HEK293 (cell line): ENCODE results near the gene EDA.

ENCODE experiments used
- CTCF ChIA-PET: fragments of 350-600 bp; formaldehyde crosslinking; extraction: SDS; loops from one replicate; lab custom pipeline; 2021; ENCODE audit warnings: antibody characterized with exemption; lab: Yijun Ruan, JAX
- POLR2A ChIA-PET: fragments of 300-600 bp; formaldehyde crosslinking; extraction: SDS; loops from one replicate; lab custom pipeline; 2020; ENCODE audit warnings: antibody characterized with exemption, inconsistent platforms; lab: Yijun Ruan, JAX
- H3K27ac ChIP-seq: fragments of 200-500 bp; sonication (Bioruptor generic); 2 replicates; pipeline ENCODE4 v1.5.1; 2014; ENCODE audit warnings: low read depth, low read length, control low read depth, inconsistent platforms; ENCODE audit errors: extremely low read depth
- H3K36me3 ChIP-seq, 2 experiments: fragments of 200-500 bp in 1 of 2; sonication (Bioruptor generic) in 1 of 2; 1 replicate in 1 of 2; 2 replicates in 1 of 2; pipeline ENCODE4 v1.5.1; 2014 to 2017; ENCODE audit warnings: inconsistent platforms in 2 of 2, low read length in 2 of 2; ENCODE audit not compliant: control insufficient read depth in 2 of 2, insufficient read depth in 1 of 2
- H3K4me1 ChIP-seq: fragments of 200-500 bp; sonication (Bioruptor generic); 2 replicates; pipeline ENCODE4 v1.5.1; 2014; ENCODE audit warnings: mild to moderate bottlenecking, low read length, inconsistent platforms; ENCODE audit not compliant: control insufficient read depth, insufficient read depth
- H3K4me3 ChIP-seq: 2 replicates; pipeline ENCODE4 v1.5.1; 2011; ENCODE audit warnings: low read depth, mild to moderate bottlenecking, control low read depth, low read length, moderate library complexity
- H3K9me3 ChIP-seq: fragments of 200-500 bp; sonication (Bioruptor generic); 2 replicates; pipeline ENCODE4 v1.5.1; 2014; ENCODE audit warnings: low read depth, low read length, inconsistent platforms; ENCODE audit not compliant: control insufficient read depth, insufficient read depth
- EGR2 ChIP-seq: fragments of 450-650 bp; formaldehyde crosslinking; IDR thresholded peaks from 2 replicates; pipeline ENCODE4 v1.5.1; 2016; ENCODE audit warnings: low read depth, missing biosample characterization, missing genetic modification characterization
- KLF1 ChIP-seq: fragments of 450-650 bp; formaldehyde crosslinking; IDR thresholded peaks from 2 replicates; pipeline ENCODE4 v1.5.1; 2016; ENCODE audit warnings: missing biosample characterization, missing genetic modification characterization
- MYNN ChIP-seq: fragments of 450-650 bp; formaldehyde crosslinking; IDR thresholded peaks from 2 replicates; pipeline ENCODE4 v1.5.1; 2016; ENCODE audit warnings: missing biosample characterization, missing genetic modification characterization, borderline replicate concordance
- MZF1 ChIP-seq: fragments of 450-650 bp; formaldehyde crosslinking; IDR thresholded peaks from 2 replicates; pipeline ENCODE4 v1.5.1; 2017; ENCODE audit warnings: missing biosample characterization, missing genetic modification characterization, borderline replicate concordance
- ZFP69B ChIP-seq: fragments of 450-650 bp; formaldehyde crosslinking; IDR thresholded peaks from 2 replicates; pipeline ENCODE4 v1.5.1; 2016; ENCODE audit warnings: missing biosample characterization, missing genetic modification characterization
- ZIC2 ChIP-seq: fragments of 450-650 bp; formaldehyde crosslinking; IDR thresholded peaks from 2 replicates; pipeline ENCODE4 v1.5.1; 2016; ENCODE audit warnings: missing biosample characterization, missing genetic modification characterization
- ZNF37A ChIP-seq: fragments of 450-650 bp; IDR thresholded peaks from 2 replicates; pipeline ENCODE4 v1.5.1; 2018; ENCODE audit warnings: missing biosample characterization, missing genetic modification characterization
- ZNF423 ChIP-seq: fragments of 450-650 bp; formaldehyde crosslinking; IDR thresholded peaks from 2 replicates; pipeline ENCODE4 v1.5.1; 2016; ENCODE audit warnings: missing biosample characterization, missing genetic modification characterization
- ZNF529 ChIP-seq: fragments of 450-650 bp; formaldehyde crosslinking; IDR thresholded peaks from 2 replicates; pipeline ENCODE4 v1.5.1; 2017; ENCODE audit warnings: missing genetic modification characterization, missing biosample characterization; ENCODE audit not compliant: insufficient replicate concordance
- ZNF548 ChIP-seq: fragments of 450-650 bp; formaldehyde crosslinking; IDR thresholded peaks from 2 replicates; pipeline ENCODE4 v1.5.1; 2016; ENCODE audit warnings: missing biosample characterization, missing genetic modification characterization
- ZNF558 ChIP-seq: fragments of 450-650 bp; formaldehyde crosslinking; IDR thresholded peaks from 2 replicates; pipeline ENCODE4 v1.5.1; 2016; ENCODE audit warnings: missing biosample characterization, missing genetic modification characterization
- ZNF571 ChIP-seq: fragments of 450-650 bp; formaldehyde crosslinking; IDR thresholded peaks from 2 replicates; pipeline ENCODE4 v1.5.0; 2017; ENCODE audit warnings: missing biosample characterization, missing genetic modification characterization
- ZNF624 ChIP-seq: fragments of 450-650 bp; formaldehyde crosslinking; IDR thresholded peaks from 2 replicates; pipeline ENCODE4 v1.5.1; 2017; ENCODE audit warnings: missing biosample characterization, missing genetic modification characterization
- ZNF707 ChIP-seq: fragments of 450-650 bp; formaldehyde crosslinking; IDR thresholded peaks from 2 replicates; pipeline ENCODE4 v1.5.1; 2016; ENCODE audit warnings: missing biosample characterization, missing genetic modification characterization
- ZXDB ChIP-seq: fragments of 450-650 bp; formaldehyde crosslinking; IDR thresholded peaks from 2 replicates; pipeline ENCODE4 v1.5.1; 2016; ENCODE audit warnings: missing biosample characterization, missing genetic modification characterization
- TF ChIP-seq, protein P1 (sequence below): fragments of 450-650 bp; formaldehyde crosslinking; IDR thresholded peaks from 2 replicates; pipeline ENCODE4 v1.5.1; 2016; ENCODE audit warnings: missing biosample characterization, missing genetic modification characterization, borderline replicate concordance
- TF ChIP-seq, protein P2 (sequence below): fragments of 450-650 bp; formaldehyde crosslinking; IDR thresholded peaks from 2 replicates; pipeline ENCODE4 v1.5.1; 2016; ENCODE audit warnings: missing biosample characterization, missing genetic modification characterization, low read depth
- TF ChIP-seq, protein P3 (sequence below): fragments of 450-650 bp; formaldehyde crosslinking; IDR thresholded peaks from 2 replicates; pipeline ENCODE4 v1.5.1; 2017; ENCODE audit warnings: missing biosample characterization, mild to moderate bottlenecking, missing genetic modification characterization, moderate library complexity
- TF ChIP-seq, protein P4 (sequence below): fragments of 450-650 bp; formaldehyde crosslinking; IDR thresholded peaks from 2 replicates; pipeline ENCODE4 v1.5.1; 2016; ENCODE audit warnings: missing biosample characterization, missing genetic modification characterization
- TF ChIP-seq, protein P5 (sequence below): fragments of 450-650 bp; formaldehyde crosslinking; IDR thresholded peaks from 2 replicates; pipeline ENCODE4 v1.5.0; 2017; ENCODE audit warnings: missing biosample characterization, missing genetic modification characterization, borderline replicate concordance

Gene EDA

DNA sequence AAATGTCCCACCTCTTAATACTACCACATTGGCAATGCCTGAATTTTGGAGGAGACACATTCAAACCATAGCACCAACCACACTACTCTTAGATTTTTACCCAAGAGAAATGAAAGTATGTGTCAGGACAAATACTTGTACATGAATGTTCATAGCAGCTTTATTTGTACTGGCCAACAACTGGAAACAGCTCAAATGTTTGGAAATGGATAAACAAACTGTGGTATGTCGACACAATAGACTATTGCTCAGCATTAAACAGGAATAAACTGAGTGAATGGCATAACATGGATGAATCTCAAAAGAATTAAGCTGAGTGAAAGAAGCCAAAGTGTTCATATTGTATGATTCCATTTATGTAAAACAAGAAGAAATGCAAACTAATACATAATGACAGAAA lies 18.5 kb upstream of the EDA start (continued):
- TF ChIP-seq EGR2 (tag by site-specific recombination) (no peak), MZF1 (tag by site-specific recombination) (no peak)

DNA sequence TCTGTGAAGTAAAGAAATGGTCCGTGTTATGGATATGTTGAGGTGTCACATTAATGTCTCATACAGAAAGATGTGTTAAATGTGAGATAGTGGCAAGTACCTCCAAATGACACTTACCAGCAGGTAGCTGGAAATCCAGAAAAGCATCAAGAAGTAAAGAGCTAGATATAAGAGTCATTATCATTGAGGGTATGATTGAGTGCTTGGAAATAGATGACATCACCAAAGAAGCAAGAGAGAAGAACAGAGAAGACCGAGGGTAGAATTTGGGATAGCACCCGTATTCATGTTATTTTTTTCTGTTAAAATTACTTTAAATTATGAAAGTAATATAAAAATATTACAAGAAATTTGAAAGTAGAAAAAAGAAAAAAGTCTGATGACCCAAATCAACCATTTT lies 15.7 kb upstream of the EDA start:
- ChIA-PET CTCF (interaction anchor here (0.6 kb wide), 1 partner anchor 46 kb away, joined by 3 read pairs; no protein-coding TSS in a partner anchor), POLR2A (no interaction called here)
- Histone ChIP-seq H3K36me3 (no peaks in the 10 kb centered on the region), H3K4me1 (no peaks in the 10 kb centered on the region), H3K4me3 (no peak overlapping the region), H3K27ac (no peak overlapping the region), H3K9me3 (no peaks in the 10 kb centered on the region)
- TF ChIP-seq, protein P1, sequence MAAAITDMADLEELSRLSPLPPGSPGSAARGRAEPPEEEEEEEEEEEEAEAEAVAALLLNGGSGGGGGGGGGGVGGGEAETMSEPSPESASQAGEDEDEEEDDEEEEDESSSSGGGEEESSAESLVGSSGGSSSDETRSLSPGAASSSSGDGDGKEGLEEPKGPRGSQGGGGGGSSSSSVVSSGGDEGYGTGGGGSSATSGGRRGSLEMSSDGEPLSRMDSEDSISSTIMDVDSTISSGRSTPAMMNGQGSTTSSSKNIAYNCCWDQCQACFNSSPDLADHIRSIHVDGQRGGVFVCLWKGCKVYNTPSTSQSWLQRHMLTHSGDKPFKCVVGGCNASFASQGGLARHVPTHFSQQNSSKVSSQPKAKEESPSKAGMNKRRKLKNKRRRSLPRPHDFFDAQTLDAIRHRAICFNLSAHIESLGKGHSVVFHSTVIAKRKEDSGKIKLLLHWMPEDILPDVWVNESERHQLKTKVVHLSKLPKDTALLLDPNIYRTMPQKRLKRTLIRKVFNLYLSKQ (tag by site-specific recombination), result no peak
- TF ChIP-seq, protein P2, sequence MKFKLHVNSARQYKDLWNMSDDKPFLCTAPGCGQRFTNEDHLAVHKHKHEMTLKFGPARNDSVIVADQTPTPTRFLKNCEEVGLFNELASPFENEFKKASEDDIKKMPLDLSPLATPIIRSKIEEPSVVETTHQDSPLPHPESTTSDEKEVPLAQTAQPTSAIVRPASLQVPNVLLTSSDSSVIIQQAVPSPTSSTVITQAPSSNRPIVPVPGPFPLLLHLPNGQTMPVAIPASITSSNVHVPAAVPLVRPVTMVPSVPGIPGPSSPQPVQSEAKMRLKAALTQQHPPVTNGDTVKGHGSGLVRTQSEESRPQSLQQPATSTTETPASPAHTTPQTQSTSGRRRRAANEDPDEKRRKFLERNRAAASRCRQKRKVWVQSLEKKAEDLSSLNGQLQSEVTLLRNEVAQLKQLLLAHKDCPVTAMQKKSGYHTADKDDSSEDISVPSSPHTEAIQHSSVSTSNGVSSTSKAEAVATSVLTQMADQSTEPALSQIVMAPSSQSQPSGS (tag by site-specific recombination), result peak; percentile 77; the same call in 1 of the 2 replicates
- TF ChIP-seq ZNF423 (tag by site-specific recombination), result no peak
- no peak for TF ChIP-seq ZNF624 (tag by site-specific recombination)

DNA sequence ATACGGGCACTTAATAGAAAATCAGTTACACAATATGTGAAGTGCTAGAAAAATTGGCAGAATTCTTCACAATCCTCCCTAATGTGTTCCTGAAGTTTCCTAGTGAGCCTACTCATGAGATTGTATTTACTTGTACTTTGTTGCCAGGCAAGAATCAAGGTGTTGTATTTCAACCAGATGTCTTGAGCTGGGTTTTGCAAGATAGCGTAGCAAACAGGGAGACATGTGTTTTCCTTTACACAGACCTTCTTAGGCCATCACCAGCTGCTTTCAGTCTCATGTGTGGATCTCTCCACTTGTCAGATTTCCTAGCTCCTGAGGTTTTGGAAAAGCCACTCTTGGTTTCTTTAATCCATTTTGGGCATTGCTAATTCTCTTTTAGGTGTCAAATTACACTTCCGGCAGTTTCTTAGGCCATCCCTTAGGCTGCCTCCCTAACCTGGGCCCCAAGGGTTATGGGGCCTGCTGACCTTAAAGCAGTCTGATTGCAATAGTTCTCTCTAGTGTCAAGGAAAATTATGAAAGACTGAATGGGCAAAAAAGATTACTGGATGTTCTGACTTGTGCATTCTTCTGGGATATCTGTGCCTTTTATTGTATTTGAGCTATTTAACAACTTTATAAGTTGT lies 12.2 kb upstream of the EDA start:
- H3K36me3 ChIP-seq, result no peaks in the 10 kb centered on the region
- H3K4me1 ChIP-seq, result no peaks in the 10 kb centered on the region
- H3K27ac ChIP-seq, result no peak overlapping the region
- H3K4me3 ChIP-seq, result no peak overlapping the region
- POLR2A ChIA-PET, result no interaction called here
- CTCF ChIA-PET, result interaction anchor here (0.6 to 2.6 kb wide), 3 partner anchors 9 to 179 kb away, joined by 3 to 12 read pairs (median 3); no protein-coding TSS in a partner anchor
- H3K9me3 ChIP-seq, result no peaks in the 10 kb centered on the region
- TF ChIP-seq, protein P3, sequence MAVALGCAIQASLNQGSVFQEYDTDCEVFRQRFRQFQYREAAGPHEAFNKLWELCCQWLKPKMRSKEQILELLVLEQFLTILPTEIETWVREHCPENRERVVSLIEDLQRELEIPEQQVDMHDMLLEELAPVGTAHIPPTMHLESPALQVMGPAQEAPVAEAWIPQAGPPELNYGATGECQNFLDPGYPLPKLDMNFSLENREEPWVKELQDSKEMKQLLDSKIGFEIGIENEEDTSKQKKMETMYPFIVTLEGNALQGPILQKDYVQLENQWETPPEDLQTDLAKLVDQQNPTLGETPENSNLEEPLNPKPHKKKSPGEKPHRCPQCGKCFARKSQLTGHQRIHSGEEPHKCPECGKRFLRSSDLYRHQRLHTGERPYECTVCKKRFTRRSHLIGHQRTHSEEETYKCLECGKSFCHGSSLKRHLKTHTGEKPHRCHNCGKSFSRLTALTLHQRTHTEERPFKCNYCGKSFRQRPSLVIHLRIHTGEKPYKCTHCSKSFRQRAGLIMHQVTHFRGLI (tag by site-specific recombination), result no peak
- TF ChIP-seq ZNF571 (tag by site-specific recombination), result no peak
- TF ChIP-seq ZNF558 (tag by site-specific recombination), result no peak
- TF ChIP-seq, protein P4, sequence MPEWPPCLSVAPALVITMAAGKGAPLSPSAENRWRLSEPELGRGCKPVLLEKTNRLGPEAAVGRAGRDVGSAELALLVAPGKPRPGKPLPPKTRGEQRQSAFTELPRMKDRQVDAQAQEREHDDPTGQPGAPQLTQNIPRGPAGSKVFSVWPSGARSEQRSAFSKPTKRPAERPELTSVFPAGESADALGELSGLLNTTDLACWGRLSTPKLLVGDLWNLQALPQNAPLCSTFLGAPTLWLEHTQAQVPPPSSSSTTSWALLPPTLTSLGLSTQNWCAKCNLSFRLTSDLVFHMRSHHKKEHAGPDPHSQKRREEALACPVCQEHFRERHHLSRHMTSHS (tag by site-specific recombination), result no peak
- TF ChIP-seq ZNF548 (tag by site-specific recombination), result no peak
- no peak for TF ChIP-seq ZIC2 (tag by site-specific recombination)

DNA sequence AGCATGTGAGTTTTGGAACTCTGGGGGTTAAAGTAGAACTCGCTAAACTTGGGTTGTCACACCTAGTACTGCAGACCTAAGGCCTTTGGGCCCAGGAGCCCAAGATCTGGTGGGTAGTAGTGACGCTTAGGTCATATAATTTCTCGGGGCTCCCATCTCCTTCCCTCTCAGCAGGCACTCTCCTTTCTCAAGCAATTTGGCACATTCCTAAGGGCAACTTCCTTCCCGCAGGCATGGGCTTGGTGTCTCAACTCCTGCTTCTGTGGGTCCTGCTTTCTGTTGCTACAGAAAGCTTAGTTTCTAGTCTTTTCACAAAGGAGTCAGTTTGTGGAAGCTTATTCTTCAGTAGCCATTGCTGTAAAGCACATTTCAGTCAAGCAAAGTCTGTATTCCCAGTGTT lies 10.4 kb upstream of the EDA start:
- ChIA-PET POLR2A (no interaction called here), CTCF (interaction anchor here (0.5 to 2.6 kb wide), 5 partner anchors 13 to 853 kb away, joined by 3 to 12 read pairs (median 4); no protein-coding TSS in a partner anchor)
- Histone ChIP-seq H3K36me3 (no peaks in the 10 kb centered on the region), H3K9me3 (no peaks in the 10 kb centered on the region), H3K4me1 (no peaks in the 10 kb centered on the region), H3K4me3 (no peak overlapping the region), H3K27ac (no peak overlapping the region)
- TF ChIP-seq, protein P5, sequence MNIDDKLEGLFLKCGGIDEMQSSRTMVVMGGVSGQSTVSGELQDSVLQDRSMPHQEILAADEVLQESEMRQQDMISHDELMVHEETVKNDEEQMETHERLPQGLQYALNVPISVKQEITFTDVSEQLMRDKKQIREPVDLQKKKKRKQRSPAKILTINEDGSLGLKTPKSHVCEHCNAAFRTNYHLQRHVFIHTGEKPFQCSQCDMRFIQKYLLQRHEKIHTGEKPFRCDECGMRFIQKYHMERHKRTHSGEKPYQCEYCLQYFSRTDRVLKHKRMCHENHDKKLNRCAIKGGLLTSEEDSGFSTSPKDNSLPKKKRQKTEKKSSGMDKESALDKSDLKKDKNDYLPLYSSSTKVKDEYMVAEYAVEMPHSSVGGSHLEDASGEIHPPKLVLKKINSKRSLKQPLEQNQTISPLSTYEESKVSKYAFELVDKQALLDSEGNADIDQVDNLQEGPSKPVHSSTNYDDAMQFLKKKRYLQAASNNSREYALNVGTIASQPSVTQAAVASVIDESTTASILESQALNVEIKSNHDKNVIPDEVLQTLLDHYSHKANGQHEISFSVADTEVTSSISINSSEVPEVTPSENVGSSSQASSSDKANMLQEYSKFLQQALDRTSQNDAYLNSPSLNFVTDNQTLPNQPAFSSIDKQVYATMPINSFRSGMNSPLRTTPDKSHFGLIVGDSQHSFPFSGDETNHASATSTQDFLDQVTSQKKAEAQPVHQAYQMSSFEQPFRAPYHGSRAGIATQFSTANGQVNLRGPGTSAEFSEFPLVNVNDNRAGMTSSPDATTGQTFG (tag by site-specific recombination), result no peak
- no peak for TF ChIP-seq MYNN (tag by site-specific recombination)
- no peak for TF ChIP-seq ZFP69B (tag by site-specific recombination)
- no peak for TF ChIP-seq KLF1
- no peak for TF ChIP-seq ZXDB
- no peak for TF ChIP-seq ZNF529 (tag by site-specific recombination)
- TF ChIP-seq, protein P2 (tag by site-specific recombination), result no peak
- TF ChIP-seq ZNF37A, result no peak
- no peak for TF ChIP-seq ZNF707 (tag by site-specific recombination)
